Raji (cell line): ENCODE measurements around the gene PARD6B.

ENCODE experiments used
- POLR2A ChIP-seq: IDR thresholded peaks from 2 replicates; pipeline ENCODE4 v1.6.1; 2011; ENCODE audit warnings: low read depth, low read length, control low read depth; ENCODE audit not compliant: insufficient read depth

PARD6B gene

DNA sequence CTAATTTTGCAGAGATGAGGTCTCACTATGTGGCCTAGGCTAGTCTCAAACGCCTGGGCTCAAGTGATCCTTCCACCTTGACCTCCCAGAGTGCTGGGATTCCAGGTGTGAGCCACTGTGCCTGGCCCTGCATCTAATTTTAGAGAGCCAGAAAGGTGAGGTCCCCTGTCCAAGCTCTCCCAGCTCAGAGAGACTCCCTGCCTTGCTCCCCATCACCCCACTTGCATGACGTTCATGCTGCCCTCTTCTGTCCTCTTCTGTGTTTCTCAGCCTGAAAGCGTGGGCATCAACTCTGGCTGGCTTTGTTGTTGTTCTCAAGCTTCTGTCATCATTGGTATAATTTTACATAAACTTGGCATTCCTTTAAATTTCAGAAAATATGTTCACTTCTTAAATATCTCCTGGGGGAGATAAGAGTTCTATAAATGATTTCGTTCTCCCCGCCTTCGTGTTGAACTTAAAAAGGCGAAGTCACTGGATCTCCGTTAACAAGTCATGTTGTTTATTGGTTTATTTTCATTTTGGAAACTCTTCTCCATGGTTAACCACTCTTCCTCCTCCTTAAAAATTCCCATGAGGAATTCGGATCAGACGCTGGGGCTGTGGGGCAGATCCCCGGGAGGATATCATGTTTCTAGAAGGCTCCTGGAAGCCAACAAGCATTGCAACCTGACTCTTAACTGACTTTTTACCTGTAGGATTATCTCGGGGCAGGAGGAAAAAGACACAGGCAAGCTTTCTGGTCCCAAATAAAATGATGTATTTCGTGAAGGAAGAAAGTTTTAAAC is 13.2 kb upstream of the PARD6B start:
- no peak for TF ChIP-seq POLR2A

DNA sequence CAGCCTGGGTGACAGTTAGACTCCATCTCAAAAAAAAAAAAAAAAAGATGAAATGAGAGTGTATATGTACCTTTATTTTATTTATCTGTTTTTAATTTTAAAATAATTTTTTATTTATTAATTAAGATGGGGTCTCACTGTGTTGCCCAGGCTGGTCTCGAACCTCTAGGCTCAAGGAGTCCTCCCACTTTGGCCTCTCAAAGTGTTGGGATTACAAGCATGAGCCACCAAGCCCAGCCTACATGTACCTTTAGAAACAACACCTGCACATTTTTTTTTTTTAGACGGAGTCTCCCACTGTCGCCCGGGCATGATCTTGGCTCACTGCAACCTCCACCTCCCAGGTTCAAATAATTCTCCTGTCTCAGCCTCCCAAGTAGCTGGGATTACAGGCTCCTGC is 12.1 kb upstream of the PARD6B start:
- no peak for TF ChIP-seq POLR2A

DNA sequence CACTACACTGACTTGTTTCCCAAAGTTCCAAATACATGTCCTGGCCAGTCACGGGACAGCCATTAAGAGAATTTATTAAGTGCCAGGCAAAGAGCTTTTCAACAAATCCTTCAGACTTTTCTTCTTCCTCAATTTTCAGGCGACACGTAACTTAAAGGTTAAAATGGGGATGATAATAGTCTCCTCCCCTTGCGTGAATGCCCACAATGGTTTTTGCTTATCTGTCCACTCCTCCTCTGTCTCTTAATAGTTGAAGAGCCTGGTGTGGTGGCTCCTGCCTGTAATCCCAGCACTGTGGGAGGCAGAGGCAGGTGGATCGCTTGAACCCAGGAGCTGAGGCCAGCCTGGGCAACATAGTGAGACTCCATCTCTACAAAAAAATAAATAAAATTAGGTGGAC is 11.4 kb upstream of the PARD6B start:
- TF ChIP-seq POLR2A, result no peak

DNA sequence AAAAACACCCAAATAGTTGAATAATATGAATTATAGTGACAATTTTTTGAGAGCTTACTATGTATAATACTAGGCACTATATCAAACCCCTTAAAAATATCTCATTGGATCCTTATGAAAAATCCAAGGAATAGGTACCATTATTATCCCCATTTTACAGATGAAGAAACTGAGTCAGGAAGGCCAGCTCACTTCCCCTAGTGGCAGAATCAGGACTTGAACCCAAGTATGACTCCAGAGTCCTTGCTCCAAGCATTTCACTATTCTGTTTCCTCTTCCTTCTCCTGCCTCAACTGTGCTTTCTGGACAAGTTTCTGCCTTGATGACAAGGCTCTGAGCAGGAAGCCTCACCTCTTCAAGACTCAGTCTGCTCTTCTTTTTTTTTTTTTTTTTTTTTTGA is 10.8 kb upstream of the PARD6B start:
- TF ChIP-seq POLR2A, result no peak

DNA sequence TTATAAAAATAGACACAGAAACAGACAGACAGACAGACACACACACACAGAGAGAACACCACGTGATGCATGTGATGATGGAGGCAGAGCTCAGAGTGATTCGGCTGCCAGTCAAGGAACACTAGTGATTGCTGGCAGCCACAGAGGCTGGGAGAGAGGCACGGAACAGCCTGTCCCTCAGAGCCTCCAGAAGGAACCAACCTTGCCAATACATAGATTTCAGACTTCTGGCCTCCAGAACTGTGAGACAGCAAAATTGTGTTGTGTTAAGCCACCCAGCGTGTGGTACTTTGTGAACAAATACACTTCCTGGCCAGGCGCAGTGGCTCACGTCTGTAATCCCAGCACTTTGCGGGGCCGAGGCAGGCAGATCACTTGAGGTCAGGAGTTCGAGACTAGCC is 9.5 kb upstream of the PARD6B start:
- no peak for TF ChIP-seq POLR2A

DNA sequence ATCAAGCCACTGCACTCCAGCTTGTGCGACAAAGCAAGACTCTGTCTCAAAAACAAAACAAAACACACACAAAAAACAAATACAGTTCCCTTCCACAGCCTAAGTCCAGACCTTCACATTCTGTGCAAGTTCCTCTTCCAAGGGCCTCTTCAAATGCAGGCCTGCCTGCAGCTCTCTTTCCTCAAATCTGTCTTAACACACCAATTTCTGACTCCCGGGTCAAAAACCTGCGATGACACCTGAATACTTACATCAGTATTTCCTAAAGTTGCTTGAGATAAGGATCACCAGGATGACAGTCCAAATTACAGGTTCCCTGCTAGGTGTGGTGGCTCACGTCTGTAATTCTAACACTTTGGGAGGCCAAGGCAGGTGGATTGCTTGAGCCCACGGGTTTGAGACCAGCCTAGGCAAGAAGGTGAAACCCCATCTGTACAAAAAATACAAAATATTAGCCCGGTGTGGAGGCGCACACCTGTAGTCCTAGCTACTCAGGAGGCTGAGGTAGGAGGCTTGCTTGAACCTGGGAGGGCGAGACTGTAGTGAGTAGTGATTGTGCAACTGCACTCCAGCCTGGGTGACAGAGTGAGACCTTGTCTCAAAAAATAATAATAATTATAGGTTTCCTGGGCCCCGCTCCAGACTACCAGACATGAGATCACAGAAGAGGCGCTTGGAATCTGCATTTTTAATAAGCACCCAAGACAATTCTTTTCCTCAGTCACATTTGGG is 8.8 kb upstream of the PARD6B start:
- no peak for TF ChIP-seq POLR2A

DNA sequence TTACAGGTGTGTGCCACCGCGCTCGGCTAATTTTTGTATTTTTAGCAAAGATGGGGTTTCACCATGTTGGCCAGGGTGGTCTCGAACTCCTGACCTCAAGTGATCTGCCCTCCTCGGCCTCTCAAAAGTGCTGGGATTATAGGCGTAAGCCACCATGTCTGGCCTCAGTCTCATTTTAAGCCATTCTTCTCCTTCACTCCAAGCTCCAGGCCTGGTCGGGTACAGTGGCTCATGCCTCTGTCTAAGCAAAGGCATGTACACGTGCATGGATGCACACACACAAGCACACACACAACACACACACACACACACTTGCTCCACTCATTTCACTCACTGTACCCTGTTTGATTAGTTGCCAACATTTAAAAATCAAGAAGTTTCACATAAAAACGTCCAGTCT is 7.7 kb upstream of the PARD6B start:
- no peak for TF ChIP-seq POLR2A

DNA sequence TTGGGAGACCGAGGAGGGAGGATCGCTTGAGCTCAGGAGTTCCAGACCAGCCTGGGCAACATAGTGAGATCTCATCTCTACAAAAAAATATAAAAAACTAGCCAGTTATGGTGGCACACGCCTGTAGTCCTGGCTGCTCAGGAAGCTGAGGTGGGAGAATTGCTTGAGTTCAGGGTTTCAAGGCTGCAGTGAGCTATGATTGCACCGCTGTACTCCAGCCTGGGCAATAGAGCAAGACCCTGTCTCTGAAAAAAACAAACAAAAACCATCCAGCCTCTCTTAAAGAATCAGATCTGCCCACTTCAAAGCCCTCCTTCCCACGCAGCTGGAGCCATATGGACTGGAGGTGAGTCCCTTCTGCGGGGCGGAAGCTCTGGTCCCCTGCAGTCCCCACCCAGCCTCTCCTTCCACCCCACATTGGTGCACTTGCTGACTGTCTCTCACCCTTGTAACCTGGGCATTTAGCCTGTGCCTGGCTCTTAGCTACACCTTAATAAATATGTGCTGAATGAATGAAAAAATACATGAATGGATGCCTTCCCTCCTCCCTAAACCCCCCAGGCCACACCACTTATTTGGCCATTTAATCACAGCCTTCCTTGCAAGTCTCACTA is 7.2 kb upstream of the PARD6B start:
- TF ChIP-seq POLR2A, result no peak

DNA sequence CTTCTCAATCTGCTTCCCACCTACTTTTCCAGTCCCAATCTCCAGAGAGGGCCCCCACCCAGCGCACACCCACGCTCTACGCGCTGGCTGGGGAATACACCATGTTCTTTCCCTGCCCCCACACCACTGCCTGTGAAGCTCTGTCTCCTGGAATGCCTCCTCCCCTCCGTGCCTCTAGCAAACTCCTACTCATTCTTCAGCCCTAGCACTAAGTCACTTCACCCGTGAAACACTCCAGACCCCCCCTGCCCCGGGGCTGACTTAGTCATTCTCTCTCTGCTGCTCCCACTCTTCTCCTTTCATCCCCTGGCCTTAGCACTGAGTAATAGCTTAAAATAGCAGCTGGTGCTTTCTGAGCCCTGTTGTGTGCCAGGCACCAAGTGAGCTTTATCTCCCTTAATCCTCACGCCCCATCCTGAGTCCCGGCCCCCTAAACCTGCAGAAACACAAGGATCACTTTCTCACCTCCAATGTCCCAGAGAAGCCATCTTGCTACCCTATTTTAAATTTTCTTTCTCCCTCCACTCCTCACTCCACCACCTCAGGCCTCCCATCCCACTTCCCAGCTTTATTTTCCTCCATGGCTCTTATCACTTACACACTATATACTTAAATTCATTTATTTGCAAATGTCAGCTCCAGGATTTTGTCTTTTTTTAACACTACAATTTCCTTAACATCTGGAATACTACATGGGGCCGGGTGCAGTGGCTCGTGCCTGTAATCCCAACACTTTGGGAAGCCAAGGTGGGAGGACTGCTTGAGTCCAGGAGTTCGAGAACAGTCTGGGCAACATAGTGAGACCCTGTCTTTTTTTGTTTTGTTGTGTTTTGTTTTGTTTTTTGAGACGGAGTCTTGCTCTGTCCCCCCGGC is 6.3 kb upstream of the PARD6B start:
- no peak for TF ChIP-seq POLR2A

DNA sequence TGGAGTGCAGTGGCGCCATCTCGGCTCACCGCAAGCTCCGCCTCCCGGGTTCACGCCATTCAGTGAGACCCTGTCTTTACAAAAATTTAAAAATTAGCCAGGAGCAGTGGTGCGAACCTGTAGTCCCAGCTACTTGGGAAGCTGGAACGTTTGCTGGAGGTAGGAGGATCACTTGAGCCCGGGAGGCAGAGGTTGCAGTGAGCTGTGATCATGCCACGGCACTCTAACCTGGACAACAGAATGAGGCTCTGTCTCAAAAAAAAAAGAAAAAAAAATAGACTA is 5.7 kb upstream of the PARD6B start:
- no peak for TF ChIP-seq POLR2A

DNA sequence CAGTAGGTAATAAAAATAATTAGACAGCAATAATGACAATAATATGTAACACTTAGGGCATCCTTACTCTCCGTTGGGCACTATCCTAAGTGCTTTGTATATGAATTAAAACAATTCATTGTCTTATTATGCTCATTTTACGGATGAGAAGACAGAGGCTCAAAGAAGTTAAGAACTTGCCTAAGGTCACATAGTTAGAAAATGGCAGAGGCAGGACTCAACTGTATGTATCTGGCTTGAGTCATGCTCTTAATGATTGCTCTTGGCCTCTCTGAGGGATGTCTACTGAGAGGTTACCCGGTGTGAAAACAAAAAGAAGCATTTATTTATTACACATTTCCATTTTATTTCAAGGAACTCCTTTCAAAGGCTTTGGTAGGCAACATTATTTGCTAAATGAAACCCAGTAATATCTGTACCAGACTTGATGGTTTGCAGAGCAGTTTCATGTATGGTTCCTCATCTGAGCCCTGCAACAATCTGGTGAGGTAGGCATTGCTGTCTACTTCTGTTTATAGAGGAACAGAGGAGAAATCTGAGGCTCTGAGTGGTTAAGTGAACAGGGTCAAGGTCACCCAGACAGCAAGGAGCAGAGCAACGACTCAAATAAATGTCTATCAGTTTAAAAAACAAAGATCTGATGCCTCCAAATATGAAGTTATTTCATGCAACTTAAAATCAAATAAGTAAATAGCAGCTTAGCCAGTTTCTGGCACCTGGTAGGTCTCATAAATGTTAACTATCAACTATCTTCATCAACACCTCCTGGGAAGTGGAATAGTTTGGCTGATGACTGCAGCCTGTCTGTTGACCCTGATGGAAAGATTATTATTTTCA is 4.2 kb upstream of the PARD6B start:
- no peak for TF ChIP-seq POLR2A

DNA sequence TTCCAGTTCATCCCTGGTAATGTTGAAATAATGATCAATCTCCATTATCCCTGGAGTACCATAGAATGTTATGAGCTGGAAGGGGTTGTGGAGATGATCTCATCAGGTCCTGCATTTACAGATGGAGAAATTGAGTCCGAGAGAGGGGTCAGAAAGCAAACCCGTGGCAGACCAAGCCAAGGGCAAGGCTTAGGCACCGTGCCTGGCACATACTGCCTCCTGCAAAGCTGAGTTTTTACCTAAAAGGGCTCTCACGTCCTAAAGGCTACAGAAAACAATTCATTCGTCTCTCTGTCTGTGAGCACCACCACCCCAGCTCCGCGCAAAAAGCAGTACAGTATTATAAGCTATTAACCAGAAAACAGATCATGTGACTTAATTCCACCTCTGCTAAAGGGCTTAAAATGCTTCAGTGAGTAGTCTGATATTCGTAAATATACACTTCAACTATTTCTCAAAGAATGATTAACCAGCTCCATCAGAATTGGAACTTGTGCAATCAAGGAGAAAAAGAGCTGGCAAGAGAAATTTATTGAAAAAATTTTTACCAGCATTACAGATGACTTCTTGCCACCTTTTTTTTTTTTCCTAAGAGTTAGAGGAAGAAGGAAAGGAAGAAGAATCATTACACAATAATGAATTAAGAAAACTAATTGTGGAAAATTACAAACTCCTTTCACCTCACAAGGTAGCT is 3.4 kb upstream of the PARD6B start:
- TF ChIP-seq POLR2A, result no peak

DNA sequence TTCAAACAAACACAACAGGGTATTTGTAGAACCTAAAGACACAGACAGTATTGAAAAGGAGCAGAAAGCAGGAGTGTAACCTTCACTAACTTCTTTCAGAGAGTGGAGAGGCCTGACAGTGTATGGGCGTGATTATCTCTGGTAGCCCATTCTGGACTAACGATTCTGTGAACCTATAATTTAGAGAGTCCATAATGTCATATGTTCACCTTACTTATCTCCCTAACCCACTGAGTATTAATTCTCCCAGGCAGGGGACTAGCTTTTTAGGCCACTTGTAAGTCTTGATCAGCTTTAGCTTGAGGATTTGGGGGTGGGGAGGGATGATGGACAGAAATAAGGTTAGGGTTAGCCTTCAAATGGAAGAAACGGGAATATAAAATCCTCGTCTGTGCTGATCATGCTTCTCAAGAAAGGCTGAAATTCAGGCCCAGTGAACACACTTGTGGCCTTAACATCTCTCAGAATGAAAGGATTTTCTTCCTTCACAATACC is 2.8 kb upstream of the PARD6B start:
- no peak for TF ChIP-seq POLR2A
